Fibroblast of the aortic adventitia (primary cell): ENCODE measurements around the gene FUT2. TPM values are rescaled to one million over a fixed set of nuclear protein-coding genes. Genes with fewer than 3 reads are reported as not detected.
A peak's percentile ranks its signal among the peaks of the same experiment; 100 is the strongest.

Experiments
- DNase-seq: peaks from one replicate; pipeline ENCODE4 v3.0.0-alpha.2; 2010; ENCODE audit warnings: low read depth
- H3K4me3 ChIP-seq: 2 replicates; pipeline ENCODE4 v1.5.1; 2011; ENCODE audit warnings: low read depth, mild to moderate bottlenecking, control low read depth, low read length, moderate library complexity
- CTCF ChIP-seq: IDR thresholded peaks from 2 replicates; pipeline ENCODE4 v1.5.1; 2011; ENCODE audit warnings: mild to moderate bottlenecking, low read length, control low read depth, inconsistent platforms; ENCODE audit not compliant: insufficient read depth
- total RNA-seq: library from RNA; depleted of rRNA; stranded (reverse); fragments of >200 nt; gene quantifications from 2 replicates; pipeline ENCODE4 v1.2.3, GENCODE V29; 2012; ENCODE audit warnings: low replicate concordance

Gene FUT2
- total RNA-seq, 1 donor = not detected

GRCh38 chr19:48746738-48747575 lies 51.2 kb downstream of the FUT2 start, which contains the start of gene IZUMO1:
IZUMO1 (minus strand) TSS chr19:48746909; CDS start chr19:48745859, 1,050 bp downstream.
- H3K4me3 ChIP-seq = peak within 1 kb of the TSS; percentile 64
- no peak for TF ChIP-seq CTCF
- DNase-seq = peak; percentile 87

GRCh38 chr19:48749571-48750198 lies 53.9 kb downstream of the FUT2 start:
- TF ChIP-seq CTCF = no peak
- no peak for DNase-seq

GRCh38 chr19:48750351-48750750 lies 54.6 kb downstream of the FUT2 start:
- no peak for TF ChIP-seq CTCF
- DNase-seq = no peak
- no peak overlapping the region for H3K4me3 ChIP-seq

More at GRCh38 chr19:48749571-48750198, 53.9 kb downstream of the FUT2 start:
- H3K4me3 ChIP-seq = no peak overlapping the region

- DNase-seq = no peak
- no peak overlapping the region for H3K4me3 ChIP-seq
- TF ChIP-seq CTCF = no peak
Measured at GRCh38 chr19:48750771-48751504, 55.2 kb downstream of the FUT2 start.

GRCh38 chr19:48751845-48752495 lies 56.2 kb downstream of the FUT2 start:
- no peak for TF ChIP-seq CTCF
- DNase-seq = no peak
- peak overlapping the region; percentile 49 for H3K4me3 ChIP-seq

GRCh38 chr19:48752496-48753365 lies 57.0 kb downstream of the FUT2 start, which contains the start of gene FUT1:
FUT1 (minus strand) TSS chr19:48752641; CDS start chr19:48751281, 1,360 bp downstream.
- peak within 1 kb of the TSS; percentile 49 for H3K4me3 ChIP-seq
- no peak for TF ChIP-seq CTCF
- DNase-seq = no peak
